Measurements from ENCODE around the gene TMEM132A.

The TMEM132A gene

GRCh38 chr11:60931917-60932316 lies 7.7 kb downstream of the TMEM132A start:
- TF ChIP-seq CTCF (IDR thresholded peaks at IDR 0.05) (no peak), ZFX (IDR thresholded peaks at IDR 0.05; ENCODE audit: borderline replicate concordance) (no peak)
- no peak overlapping the region for H3K27ac ChIP-seq

GRCh38 chr11:60932605-60933356 lies 8.5 kb downstream of the TMEM132A start:
- TF ChIP-seq CTCF (IDR thresholded peaks at IDR 0.05) (no peak), ZFX (IDR thresholded peaks at IDR 0.05; ENCODE audit: borderline replicate concordance) (no peak)
- H3K27ac ChIP-seq, result no peak overlapping the region

- no peak for TF ChIP-seq CTCF (IDR thresholded peaks at IDR 0.05)
- TF ChIP-seq ZFX (IDR thresholded peaks at IDR 0.05; ENCODE audit: borderline replicate concordance), result no peak
- H3K27ac ChIP-seq, result no peak overlapping the region
Observed at GRCh38 chr11:60933416-60934123, 9.3 kb downstream of the TMEM132A start.

GRCh38 chr11:60934124-60934789 lies 10.0 kb downstream of the TMEM132A start:
- no peak for TF ChIP-seq CTCF (IDR thresholded peaks at IDR 0.05)
- no peak for TF ChIP-seq ZFX (IDR thresholded peaks at IDR 0.05; ENCODE audit: borderline replicate concordance)
- no peak overlapping the region for H3K27ac ChIP-seq

GRCh38 chr11:60934790-60935605 lies 10.7 kb downstream of the TMEM132A start:
- no peak overlapping the region for H3K27ac ChIP-seq
- TF ChIP-seq ZFX (IDR thresholded peaks at IDR 0.05; ENCODE audit: borderline replicate concordance) (no peak), CTCF (IDR thresholded peaks at IDR 0.05) (no peak)

GRCh38 chr11:60935676-60936442 lies 11.6 kb downstream of the TMEM132A start:
- TF ChIP-seq CTCF (IDR thresholded peaks at IDR 0.05), result no peak
- no peak for TF ChIP-seq ZFX (IDR thresholded peaks at IDR 0.05; ENCODE audit: borderline replicate concordance)
- H3K27ac ChIP-seq, result no peak overlapping the region

Data from 22Rv1 (cell line).